DMS 273 (cell line): Measurements from ENCODE around the gene WIZ.
A peak's percentile ranks its signal among the peaks of the same experiment; 100 is the strongest.

Experiments used
- DNase-seq: peaks from one replicate; lab custom pipeline; 2025; ENCODE audit not compliant: unreplicated experiment; lab: John Stamatoyannopoulos, UW

The WIZ gene

DNA sequence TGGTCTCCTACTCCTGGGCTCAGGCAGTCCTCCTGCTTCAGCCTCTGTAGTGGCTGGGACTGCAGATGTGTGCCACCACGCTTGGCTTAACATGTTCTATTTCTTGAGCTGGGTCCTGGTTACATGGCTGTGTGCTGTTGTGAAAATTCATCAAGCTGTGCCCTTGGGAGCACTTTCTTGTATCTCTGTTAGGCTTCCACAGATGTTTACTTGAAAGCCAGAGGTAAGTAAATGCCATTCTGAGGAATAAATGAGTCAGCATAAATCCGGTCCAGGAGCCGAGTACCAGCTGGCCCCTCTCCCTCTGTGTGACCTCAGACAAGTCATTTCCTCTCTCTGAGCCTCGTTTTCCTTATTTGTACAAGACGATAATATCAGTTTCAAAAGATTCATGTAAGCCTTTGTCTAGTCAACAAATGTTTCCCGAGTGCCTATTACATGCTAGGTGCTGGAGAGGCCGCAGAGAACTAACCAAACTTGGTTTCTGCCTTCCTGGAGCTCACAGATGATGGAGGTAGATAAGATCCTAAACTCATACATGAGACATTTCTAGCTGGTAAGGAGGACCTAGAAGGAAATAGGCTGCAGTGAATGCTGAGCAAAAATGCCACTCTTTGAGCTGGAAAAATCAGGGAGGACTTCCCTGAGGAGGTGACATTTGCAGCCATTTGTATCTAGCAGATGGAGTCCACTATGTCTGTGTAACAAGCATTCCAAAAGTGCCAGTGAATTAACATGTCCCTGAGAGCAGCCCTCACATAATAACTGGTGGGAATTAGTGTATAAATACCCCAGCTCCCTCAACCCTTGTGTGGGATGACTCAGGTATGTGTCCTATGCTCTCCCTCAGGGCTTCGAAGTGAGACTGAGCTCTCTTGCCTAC is 17.3 kb upstream of the WIZ start:
- DNase-seq = peak; percentile 47

- DNase-seq = no peak
Observed at GRCh38 chr19:15464394-15465385, 14.9 kb upstream of the WIZ start, which contains the start of gene RASAL3. RASAL3 (minus strand) TSS chr19:15464544; CDS start chr19:15464358, 186 bp downstream.

GRCh38 chr19:15463861-15464371 is 14.2 kb upstream of the WIZ start:
- DNase-seq = no peak

DNA sequence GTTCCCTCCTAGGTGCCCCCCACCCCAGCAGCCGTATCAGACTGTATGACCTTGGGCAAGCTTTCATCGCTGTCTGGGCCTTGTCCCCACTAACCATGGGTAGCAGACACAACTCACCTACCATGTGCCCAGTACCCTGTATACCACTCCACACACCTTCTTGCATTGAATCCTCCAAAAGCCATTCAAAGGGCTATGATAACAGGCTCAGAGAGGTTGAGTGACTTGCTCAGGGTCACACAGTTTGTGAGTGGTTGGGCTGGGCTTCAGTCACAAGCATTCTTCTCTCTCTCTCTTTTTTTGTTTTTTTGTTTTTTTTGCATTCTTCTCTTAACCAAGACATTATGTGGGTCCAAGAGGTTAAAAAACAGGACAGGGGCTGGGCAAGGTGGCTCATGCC is 11.9 kb upstream of the WIZ start:
- DNase-seq = no peak

DNA sequence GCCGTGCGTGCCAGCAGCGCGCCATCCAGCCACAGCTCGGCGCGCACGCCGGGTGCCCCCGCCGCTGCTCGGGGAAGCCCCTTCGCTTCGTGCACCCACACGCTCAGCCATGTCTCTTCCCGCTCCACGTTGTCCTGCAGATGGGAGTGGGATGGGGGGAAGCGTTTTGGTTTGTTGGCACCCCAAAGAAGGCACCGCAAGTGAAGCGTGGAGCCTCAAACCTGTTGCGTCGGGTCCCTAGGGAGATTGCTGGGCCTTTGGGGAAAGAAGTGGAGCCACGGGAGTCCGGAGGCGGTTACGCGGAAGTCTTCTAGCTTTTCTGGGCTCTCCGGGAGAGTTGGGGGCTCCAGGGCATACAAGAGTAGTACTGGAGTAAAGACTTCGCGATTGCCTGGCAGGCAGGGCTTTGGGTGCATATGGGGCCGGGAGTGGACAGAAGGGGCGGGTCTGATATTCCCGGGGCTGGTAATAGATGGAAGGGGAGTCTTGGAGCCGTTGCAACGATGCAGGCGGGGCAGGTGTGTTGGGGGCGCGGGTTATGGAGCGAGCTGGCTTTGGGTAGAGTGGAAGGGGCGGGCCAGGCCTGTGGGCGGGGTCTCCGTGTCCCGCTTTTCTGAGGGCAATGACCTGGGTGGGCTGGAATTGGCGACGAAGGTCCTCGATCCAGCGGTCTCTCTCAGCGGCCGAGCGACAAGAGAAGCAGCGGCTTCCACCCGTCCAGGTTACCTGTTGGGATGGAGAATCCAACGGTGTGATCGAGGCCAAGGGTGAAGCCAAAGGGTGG is 8.1 kb upstream of the WIZ start:
- peak; percentile 34 for DNase-seq

DNA sequence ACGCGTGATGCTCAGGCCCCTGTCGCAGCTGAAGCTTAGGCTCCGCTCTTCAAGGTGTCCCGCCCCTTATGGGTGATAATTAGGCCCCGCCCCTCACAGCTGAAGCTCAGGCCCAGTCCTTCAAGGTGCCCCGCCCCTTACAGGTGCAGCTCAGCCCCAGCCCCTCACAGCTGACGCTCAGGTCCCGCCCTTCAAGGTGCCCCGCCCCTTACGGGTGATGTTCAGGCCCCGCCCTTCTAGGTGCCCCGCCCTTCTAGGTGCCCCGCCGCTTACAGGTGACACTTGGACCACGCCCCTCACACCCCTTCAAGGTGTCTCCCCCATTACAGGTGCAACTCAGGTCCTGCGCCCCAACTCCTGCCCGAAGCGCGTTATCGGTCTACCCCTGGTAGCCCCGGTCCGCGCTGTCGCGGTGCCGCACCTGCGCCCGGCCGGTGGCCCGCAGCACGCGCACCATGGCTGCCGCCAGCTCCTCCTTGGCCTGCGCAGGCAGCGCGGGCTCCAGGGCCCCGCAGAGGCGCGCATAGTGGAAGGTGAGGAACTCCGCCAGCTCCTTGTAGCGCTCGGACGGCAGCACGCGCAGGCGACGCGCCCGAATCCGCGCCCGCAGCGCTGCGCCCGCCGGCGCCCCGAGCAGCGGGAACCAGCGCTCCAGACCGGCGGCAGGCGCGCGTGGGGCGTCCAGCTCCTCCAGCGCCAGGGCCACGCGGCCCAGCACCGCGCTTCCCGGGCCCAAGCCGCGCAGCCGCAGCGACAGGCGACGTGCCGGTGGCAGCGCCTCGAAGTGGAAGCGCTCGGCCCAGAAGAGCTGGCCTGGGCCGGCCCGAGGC is 7.3 kb upstream of the WIZ start:
- DNase-seq = peak; percentile 63

DNA sequence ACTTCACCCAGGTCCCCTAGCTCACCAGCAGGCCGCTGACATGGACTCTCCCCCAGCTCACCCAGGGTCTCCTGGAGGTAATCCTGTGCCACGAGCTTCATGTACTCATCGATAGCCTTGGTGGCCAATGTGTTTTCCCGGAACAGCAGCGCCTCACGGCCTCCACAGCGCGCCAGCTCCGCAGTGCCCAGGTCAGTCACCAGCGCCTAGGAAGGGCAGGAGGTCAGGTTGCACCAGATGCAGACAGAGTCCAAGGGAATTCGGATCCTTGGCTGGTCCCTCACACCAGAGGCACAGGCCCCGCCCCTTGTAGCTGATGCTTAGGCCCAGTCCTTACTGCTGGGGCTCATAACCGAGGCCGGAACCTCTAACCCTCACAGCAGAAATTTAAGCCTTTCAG is 6.7 kb upstream of the WIZ start:
- DNase-seq = no peak

GRCh38 chr19:15455996-15456395 is 6.2 kb upstream of the WIZ start:
- no peak for DNase-seq

DNA sequence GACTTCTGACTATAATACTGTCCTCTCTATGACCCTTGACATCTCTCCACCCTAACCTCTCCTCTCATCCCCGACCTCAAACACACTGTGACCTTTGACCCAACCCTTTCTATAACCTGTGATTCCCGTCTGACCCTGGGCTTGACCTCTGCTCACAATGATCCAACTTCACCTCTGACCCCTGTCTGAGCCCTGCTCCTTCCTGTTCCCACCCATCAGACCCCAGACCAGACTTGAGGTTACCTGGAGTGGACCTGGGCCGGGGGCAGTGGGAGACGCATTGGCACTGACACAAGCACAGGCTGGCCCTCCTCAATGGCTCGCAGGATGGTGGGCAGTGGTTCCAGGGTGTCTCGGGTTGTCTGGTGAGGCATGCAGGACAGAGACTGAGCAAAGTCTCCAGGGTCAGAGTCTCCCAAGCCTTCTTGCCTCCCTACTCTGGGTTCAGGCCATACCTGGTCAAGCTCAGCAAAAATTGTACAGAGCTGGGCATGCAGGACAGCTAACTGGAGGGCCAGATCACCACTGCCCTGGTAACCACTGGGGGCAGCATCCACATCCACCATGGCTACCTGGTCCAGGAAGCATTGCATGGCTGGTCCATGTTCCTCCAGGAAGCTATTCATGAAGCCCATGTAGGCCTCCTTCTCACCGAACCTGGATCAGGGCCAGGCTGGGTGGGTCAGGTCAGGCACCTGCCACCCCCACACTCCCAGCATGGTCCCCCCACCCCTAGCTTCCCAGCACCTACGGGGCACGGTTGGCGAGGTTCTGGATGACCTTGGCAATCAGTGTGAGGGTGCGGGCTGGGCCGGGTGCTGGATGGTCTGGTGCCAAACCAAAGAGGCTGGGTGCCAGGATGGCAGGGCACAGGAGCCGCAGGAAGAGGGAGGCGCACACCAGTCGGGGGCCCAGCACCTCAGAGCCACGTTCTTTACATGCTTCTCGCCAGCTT is 4.4 kb upstream of the WIZ start:
- no peak for DNase-seq

- peak; percentile 38 for DNase-seq
Observed at GRCh38 chr19:15453091-15453578, 3.4 kb upstream of the WIZ start.

- peak; percentile 93 for DNase-seq
Observed at GRCh38 chr19:15452111-15453047, 2.6 kb upstream of the WIZ start.

- DNase-seq = no peak
Observed at GRCh38 chr19:15450528-15450890, 753 bp upstream of the WIZ start.

- DNase-seq = peak; percentile 59
Observed at GRCh38 chr19:15448778-15449619, 757 bp downstream of the WIZ start.

DNA sequence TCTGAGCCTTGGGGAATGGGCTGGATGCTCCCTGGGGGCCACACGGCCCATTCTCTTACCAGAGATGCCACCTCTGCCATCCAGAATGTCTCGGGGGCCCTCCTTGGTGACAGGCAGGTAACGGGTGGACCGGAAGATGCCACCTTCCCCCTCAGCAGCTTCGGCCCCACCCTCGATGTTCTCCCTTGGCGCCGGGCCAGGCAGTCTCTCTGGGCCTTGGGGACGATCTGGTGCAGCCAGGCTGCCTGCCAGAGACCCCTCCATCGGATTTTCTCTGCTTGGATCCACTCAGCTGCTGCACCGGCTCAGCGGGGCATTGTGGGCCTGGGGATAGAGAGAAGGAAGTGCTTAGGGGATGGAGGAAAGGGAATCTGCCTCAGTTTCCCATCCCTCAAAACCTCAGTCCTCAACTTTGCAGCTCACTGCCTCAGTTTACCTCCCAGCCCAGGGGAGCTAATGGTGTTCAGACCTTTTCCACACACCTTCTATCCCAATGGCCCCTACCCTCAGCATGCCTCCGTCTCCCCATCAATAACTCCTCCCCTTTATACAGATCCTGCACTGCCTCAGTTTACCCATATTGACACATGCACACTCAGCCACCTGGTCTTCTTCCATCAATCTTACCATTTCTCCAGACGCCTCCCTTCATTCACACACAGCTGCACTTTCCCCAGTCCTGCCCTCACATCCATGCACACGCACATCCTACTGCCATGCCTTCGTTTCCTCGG is 1.5 kb downstream of the WIZ start:
- DNase-seq = peak; percentile 45

DNA sequence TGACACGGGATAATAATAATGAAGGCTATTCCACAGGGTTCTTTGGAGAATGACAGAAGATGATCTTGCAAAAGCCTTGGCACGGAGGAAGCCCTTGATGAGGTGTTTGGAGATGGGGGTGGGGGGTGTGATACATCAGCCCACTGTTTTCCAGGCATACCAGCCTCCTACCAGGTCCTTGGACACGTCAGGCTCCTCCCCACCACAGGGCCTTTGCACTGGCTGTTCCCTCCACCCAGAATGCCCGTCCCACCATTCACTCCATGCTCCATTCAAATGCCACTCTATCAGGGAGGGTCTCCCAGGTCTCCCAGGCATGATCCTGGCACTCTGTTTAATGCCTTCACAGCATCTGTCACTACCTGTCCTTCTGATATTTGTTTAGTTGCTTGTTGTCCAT is 2.7 kb downstream of the WIZ start:
- DNase-seq = no peak

- no peak for DNase-seq
Observed at GRCh38 chr19:15445807-15446376, 3.9 kb downstream of the WIZ start.
